ENCODE data around the gene FAM43A.

FAM43A gene

GRCh38 chr3:194676471-194676870 lies 9.2 kb upstream of the FAM43A start:
- no peak for DNase-seq

- DNase-seq = no peak
These were observed 4.6 kb upstream of the FAM43A start for GRCh38 chr3:194680888-194681615.

- no peak for DNase-seq
These were observed 3.4 kb upstream of the FAM43A start for GRCh38 chr3:194682189-194682693.

GRCh38 chr3:194682694-194683310 lies 2.9 kb upstream of the FAM43A start:
- DNase-seq = peak; percentile 75 to 89

GRCh38 chr3:194683380-194683779 lies 2.3 kb upstream of the FAM43A start:
- no peak for DNase-seq

- DNase-seq = no peak
These were observed 492 bp upstream of the FAM43A start for GRCh38 chr3:194685065-194685717.

GRCh38 chr3:194686414-194686815 lies 732 bp downstream of the FAM43A start:
- DNase-seq = no peak

DNA sequence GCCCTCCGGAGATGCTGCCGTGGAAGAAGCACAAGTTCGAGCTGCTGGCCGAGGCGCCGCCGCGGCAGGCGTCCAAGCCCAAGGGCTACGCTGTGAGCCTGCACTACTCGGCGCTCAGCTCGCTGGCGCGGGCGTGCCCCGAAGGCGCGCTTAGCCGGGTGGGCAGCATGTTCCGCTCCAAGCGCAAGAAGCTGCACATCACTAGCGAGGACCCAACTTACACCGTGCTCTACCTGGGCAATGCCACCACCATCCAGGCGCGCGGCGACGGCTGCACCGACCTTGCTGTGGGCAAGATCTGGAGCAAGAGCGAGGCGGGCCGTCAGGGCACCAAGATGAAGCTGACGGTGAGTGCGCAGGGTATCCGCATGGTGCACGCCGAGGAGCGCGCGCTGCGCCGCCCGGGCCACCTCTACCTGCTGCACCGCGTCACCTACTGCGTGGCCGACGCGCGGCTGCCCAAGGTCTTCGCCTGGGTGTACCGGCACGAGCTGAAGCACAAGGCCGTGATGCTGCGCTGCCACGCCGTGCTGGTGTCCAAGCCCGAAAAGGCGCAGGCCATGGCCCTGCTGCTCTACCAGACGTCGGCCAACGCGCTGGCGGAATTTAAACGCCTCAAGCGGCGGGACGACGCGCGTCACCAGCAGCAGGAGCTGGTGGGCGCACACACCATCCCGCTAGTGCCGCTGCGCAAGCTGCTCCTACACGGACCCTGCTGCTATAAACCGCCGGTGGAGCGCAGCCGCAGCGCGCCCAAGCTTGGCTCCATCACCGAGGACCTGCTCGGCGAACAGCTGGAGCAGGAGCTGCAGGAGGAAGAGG lies 1.3 kb downstream of the FAM43A start:
- DNase-seq = peak in 1 of 2 experiments; percentile 84

DNA sequence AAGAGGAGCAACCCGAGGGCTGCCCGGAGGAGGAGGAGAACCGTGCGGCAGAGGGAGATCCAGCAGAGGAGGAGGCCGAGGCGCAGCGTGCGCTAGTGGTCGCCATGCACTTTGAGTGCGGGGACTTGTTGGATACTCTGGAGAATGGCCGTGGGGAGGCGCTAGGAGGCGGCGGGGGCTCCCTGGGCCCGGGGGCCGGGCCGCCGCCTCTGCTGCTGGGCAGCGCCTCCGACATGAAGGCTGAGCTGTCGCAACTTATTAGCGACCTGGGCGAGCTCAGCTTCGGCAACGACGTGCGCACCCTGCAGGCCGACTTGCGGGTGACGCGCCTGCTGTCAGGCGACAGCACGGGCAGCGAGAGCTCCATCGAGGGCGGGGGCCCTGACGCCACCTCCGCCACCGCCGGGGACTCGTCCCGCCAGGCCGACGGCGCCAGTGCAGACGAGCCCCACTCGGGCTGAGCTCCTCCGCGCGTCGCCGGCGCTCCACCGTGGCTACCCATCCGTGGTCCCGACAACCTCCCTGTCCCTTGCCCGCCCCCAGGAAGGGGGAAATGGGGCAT lies 2.0 kb downstream of the FAM43A start:
- DNase-seq = peak; percentile 89 to 96

DNA sequence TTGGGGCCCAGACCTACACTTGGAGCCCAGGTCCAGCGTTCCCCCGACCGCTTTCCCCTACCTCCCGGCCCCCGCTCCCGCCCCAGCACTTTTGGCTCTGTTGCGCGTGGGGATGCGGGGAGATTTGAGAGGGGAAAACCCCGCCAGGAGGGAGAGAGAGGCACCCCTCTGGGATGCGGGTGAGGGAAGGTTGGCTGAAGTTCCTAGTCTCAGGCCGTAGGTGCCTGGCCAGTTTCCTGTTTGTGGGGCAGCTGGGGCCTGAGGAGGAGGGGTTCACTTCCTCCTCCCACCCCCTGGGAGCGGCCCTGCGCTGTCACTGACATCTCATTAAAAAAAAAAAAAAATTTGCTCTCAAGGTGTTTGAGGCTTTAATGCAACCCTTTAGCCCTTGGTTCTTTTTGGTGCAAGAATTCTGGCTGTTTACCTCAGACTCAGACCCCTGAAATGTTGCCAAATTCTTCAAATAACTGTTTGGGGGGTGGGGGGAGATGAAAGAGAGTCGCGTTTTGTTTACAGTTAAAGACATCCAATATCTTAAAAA lies 2.6 kb downstream of the FAM43A start:
- peak; percentile 26 to 46 for DNase-seq

DNA sequence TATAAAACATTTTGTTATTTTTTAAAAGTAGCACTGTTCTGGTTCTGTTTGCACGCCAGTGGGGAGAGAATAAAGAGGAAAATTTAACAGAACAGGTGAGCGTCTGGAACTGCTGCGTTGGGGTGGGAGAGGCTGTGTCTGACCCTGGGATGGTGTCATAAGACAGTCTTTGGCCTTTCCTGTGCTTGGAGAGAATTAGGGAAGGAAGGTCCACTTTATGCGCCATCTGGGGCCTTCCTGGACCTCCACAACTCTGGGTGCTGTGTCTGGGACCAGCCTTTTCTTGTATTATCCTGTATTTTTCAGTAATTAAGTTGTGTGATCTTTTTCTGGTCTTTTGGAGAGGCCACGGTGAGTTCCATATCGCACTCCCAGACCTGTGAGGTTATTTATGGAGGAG lies 3.3 kb downstream of the FAM43A start:
- no peak for DNase-seq

- no peak for DNase-seq
These were observed 3.8 kb downstream of the FAM43A start for GRCh38 chr3:194689493-194689944.

DNA sequence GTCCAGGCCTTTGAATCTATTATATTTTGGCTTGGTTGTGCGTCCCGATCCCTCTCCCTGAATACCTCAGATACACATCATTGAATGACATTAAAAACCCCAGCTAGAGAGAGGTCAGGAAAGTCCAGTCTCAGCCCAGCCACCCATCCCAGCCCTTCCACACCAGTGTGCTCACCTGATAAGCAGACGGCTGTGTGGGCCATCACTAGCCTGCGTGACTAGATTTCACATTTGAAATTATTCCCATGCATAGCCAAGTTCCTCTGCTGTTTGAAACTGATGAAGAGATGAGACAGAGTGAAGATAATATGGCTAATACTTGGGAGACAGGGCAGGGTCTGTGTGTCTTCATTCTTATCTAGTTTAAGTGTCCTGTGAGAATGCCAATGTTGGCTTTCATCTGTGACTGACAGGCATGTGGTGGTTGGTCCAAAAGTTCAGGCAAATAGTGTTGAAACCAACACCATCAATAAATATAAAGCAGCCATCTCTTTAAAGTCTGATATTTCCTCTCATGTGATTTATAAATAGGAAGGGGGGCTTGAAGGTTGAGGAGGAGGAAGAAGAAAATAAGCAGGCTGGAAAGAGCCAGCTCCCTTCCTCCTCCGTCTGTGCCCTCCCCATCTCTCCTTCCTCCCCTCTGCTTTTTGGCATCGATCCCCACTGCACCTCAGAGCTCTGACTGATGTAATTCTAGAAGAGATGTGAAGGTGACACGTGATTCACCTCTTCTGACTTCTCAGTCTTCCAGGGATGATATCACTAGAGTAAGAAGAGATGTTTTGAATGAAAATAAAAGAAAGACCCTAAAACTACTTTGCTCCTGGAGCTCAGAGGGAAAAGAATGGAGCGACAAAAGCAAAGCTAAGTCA lies 5.1 kb downstream of the FAM43A start:
- DNase-seq = peak in 1 of 2 experiments; percentile 35

DNA sequence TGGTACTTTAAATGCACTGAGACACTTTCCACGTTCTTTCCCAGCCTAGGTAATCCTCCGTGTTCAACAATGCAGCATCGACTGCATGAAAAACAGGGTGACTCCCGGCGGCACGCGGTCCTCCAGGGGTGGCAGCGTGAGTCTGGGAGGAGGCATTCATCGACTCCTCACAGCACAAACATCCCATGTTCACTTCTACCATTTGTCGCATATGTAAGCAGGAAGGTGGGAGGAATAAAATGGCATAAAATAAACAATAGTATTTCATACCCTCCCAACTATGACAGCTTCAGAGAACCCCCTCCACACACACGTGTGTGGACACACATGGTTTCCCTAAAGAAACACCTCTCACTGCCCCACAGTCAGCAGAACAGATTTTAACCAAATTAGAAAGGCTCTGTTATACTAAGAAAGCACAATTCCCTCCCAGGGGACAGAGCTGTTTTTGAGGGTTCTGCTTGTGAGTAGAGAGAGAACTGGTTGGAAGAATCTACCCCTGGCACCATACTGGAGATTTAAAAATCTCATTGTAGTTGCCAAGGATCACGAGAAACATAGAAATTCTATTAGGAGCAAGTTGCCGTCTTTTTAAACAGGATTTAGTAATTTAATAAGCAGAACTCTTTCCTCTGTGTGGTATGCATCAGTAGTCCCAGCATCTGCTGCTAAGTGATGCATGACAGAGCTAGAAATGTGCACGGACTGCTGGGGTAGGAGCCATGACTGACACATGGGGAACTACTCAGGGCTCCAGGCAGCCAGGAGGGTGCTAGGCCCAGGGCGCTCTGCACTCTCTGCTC lies 6.0 kb downstream of the FAM43A start:
- peak; percentile 43 to 77 for DNase-seq

DNA sequence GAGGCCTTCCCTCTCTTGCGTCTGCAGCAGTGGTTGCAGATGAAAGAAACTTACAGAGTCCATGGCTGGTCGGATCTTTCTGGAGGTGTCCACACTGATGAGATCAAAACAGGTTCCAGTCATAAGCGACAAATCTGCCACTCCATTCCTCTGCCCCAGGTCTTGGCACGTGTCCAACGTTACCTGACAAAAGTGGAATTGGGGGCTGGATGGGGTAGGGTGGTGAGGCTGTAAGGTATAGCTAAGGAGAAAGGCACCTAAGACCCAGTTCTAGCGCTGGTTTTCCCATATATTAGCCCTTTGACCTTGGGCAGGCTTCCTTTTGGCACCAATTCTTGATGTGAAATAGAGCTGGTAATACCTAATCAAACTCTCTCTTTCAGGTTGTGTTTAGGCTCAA lies 11.0 kb downstream of the FAM43A start:
- DNase-seq = no peak

- DNase-seq = peak; percentile 85 to 95
These were observed 16.9 kb downstream of the FAM43A start for GRCh38 chr3:194702545-194702944.

DNA sequence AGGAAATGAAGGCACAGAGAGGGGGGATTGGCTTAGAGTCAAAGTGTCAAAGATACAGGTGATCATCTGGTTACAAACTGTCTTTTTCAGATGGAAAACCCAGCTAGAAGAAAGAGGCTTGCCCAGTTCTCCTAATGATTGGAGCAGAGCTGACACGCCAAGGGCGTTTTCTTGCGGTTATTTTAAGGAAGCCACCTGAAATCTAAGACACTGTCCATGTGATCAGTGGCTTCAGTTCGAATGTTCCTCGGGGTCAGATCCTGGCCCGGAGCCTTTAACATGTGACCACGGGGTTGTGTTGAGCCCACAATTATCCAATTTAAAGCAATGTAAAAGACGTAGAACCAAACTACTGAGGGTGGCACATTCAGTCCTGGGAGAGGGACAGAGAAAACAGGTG lies 19.5 kb downstream of the FAM43A start:
- no peak for DNase-seq

- no peak for DNase-seq
These were observed 20.1 kb downstream of the FAM43A start for GRCh38 chr3:194705761-194706160.

DNA sequence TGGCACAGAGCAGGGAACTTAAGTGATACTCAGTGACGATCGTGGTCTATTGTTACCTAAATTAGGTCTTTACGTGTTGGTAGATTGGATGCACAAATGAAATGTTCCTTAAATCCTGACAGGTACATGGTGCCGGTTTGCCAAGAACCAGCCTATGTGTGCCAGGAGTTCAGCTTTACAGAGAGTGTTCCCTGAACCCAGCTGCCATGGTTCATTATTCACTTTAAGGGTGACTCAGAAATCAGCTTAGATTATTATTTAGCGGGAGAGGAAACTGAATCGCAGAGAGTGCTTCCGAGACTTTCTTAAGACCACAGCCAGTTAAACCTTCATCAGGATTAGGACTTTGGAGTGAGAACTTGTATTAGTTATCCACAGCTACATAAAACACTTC lies 21.5 kb downstream of the FAM43A start:
- no peak for DNase-seq

DNA sequence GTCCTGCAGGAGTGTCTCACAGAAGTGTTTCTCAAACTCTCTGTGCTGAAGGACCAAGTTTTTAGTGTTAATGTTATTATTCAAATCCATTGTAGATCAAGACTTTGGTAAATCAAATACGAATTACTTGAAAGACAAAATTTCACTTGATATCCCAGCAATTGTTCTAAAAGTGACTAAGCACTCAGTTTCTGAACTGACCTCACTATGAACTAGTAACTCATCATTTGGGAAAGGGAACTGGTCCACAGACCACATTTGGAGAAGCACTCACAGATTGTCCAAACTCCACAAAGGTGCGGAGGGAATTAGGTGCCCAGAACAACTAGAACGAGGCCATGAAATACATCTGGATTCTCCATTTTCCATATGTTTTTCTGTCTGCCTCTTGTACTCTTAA lies 25.6 kb downstream of the FAM43A start:
- no peak for DNase-seq

Measured in NCI-H524 (cell line).